NB4 (cell line): ENCODE data around the gene CA5B.

Experiments
- CTCF ChIP-seq: IDR thresholded peaks from one replicate; pipeline ENCODE4 v1.5.1; 2012; ENCODE audit warnings: low read depth, low read length
- TF ChIP-seq, protein P1 (sequence below): IDR thresholded peaks from 2 replicates; pipeline ENCODE4 v1.6.1; 2011; ENCODE audit warnings: low read depth, low read length

DNA sequence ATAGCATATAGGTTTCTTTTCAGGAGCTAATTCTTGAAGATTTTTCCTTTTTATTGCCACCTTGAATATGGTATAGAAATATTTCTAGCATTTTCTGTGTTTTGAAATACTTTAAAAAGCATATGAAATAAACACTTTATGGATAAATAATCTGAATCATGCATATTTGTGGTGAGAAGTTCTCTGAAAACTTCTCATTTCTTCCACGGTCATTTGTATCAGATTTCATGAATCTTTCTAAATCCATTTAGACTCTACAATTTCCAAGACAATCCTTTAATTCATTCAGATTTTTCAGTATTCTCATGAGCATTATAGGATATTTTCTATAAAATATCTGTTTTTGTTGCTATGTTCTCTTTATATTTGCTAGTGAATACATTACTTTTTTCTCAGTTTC lies 16.2 kb upstream of the CA5B start:
- TF ChIP-seq CTCF, result no peak
- TF ChIP-seq, protein P1, sequence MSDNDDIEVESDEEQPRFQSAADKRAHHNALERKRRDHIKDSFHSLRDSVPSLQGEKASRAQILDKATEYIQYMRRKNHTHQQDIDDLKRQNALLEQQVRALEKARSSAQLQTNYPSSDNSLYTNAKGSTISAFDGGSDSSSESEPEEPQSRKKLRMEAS, result no peak
